HG03575 (cell line): ENCODE measurements around the gene RAB11FIP4.

Experiments used
- ATAC-seq: cut with Tn5 transposase; IDR thresholded peaks from one replicate; pipeline ENCODE4 v1.9.1; 2021; ENCODE audit not compliant: unreplicated experiment, insufficient number of reproducible peaks, low FRiP score; ENCODE audit errors: extremely low read depth

RAB11FIP4 gene

GRCh38 chr17:31401456-31402254, 10.2 kb downstream of the RAB11FIP4 start:
- no peak for ATAC-seq

GRCh38 chr17:31404028-31404949, 12.8 kb downstream of the RAB11FIP4 start:
- no peak for ATAC-seq

GRCh38 chr17:31405890-31406371, 14.5 kb downstream of the RAB11FIP4 start:
- no peak for ATAC-seq

- ATAC-seq, result no peak
These were observed 17.1 kb downstream of the RAB11FIP4 start for GRCh38 chr17:31408586-31408985.

- no peak for ATAC-seq
These were observed 20.3 kb downstream of the RAB11FIP4 start for GRCh38 chr17:31411707-31412285.

DNA sequence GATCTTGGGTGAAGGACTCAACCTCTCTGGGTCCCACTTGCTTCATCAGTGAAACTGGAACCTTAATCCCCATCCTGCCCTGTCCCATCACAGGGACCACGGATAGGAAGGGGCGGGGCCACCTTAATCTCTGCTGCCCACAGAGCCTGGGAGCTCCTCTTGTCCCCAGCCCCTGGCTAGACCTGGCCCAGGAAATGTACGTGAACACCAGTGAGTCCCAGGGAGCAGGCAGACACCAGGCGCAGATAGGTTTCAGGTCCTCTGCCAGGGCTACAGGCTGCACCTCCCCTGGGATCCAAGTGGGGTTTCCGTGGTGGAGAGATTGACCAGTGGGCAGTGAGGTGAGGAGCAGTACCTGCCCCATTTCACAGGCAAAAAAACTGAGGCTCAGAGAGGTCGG, 21.0 kb downstream of the RAB11FIP4 start:
- ATAC-seq, result no peak

DNA sequence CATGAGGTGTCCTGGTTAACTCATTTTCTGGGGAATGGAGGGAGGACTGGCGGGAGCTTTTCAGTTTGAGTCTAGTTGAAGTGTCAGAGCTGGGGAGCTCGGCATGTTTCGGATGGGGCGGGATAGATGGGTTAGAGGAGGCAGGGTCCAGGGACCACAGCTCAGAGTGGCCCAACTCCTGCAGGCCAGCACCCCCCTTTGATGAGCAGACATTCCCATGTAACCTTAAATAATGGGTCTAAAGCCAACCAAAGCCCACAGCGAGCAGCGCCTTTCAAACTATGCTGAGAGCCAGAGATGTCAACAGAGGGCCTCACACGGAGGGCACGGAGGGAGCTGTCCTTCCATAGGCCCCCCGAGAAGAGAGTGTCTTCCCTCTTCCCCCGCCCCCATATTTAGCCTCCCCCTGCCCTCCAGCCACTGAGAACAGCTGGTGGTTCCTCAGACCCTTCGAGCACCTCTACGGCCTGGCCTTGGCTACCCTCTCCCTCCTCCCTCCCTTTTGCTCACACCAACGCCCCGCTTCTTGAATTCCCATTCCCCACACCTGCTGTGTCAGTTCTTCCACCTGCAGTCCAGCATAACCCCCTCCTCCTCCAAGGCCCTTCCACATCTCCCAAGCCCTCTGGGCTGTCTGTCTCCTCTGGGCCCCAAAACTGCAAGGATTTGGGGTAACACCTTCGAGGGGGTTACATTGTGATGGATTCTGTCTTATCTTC, 21.8 kb downstream of the RAB11FIP4 start:
- ATAC-seq, result no peak

GRCh38 chr17:31413874-31414549, 22.5 kb downstream of the RAB11FIP4 start:
- no peak for ATAC-seq

DNA sequence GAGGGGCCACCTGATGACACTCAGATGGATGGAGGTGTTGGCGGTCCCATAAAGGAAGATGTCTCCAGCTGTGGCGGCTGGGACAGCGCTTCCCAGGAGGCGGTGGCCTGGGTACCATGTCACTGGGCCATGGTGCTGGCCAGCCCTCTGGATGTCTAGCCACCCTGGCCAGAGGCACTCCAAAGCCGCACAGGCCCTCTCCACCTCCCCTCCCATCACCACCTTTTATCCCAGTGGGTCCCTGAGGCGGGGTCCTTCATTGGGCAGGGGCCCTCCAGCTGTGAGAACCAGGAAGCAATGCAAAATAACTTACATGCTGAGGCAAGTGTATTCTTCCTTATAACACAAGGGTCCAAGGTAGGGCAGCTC, 23.1 kb downstream of the RAB11FIP4 start:
- no peak for ATAC-seq

GRCh38 chr17:31415004-31415454, 23.6 kb downstream of the RAB11FIP4 start:
- ATAC-seq, result no peak

GRCh38 chr17:31415640-31416502, 24.4 kb downstream of the RAB11FIP4 start:
- no peak for ATAC-seq

DNA sequence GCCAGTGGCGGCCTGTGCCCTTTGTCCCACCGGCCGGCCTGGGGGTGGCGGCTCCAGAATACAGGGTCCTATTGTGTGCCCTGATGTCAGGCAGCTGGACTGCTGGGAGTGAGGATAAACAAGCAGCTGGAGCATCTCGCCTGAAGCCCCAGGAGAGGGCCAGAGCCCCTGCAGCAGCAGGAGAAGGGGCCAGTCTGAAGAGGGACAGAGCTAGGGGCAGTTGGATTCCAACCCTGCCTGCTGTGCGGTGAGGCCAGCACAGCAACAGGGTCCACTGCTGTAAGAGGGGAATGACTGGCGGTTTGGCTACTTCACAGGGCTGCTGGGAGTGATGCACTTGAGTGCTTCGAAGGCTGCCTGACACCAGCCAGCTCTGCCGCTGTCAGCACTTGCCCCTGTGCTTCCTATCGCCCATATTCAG, 25.0 kb downstream of the RAB11FIP4 start:
- no peak for ATAC-seq

DNA sequence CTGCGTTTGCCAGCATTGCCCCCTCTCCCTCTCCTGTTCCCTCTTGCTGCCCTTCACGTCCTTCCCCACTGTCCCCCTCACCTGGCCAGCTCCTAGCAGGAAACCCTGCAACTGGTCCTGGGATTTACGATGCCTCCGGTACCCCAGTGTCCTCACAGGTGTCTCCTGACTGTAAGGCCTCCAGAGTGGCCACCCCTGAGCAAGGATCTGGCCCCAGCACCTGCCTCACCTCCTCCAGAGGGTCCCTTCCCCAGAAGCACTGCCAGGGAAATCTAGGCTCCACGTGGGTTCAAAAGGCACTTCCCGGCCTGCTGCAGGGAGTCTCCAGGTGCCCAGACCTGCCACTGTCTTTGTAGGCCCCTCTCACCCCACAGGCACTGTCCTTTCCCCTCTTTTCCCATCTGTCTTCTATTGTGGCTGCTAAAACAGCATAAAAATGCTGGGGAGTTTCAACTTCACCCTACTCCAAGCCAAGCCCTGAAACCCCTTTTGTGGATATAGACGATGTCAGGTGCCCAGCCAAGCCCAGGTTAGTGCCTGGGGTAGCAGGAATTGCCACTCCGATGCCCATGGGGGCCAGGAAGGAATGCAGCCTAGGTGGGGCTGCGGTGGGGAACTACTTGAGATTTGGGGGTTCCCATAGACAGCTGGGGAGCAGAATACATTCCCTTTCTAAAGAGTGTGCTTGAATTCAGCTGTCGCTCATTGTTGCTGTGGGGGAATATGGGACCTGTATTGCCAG, 25.7 kb downstream of the RAB11FIP4 start:
- ATAC-seq, result no peak

DNA sequence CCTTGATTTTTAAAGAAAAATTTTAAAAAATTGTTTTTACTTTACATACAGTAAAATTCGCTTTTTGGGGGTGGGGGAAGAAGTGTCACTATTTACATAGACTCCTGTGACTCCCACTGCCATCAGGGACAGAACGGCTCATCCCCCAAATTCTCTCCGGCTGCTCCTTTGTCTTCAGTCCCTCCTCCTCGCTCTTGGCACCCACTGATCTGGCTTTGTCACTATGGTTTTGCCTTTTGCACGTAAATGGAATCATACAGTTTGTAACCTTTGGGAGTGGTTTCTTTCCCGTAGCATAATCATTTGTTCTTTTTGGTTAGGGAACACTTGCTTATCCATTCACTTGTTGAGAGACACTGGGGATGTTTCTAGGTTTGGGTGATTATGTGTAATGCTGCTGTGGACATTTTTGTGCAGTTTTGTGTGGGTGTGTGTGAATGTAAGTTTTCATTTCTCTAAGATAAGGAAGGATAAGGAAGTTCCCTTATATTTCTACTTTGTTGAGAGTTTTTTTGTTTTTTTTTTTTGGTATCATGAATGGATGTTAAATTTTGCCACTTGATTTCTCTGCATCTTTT, 27.4 kb downstream of the RAB11FIP4 start:
- ATAC-seq, result no peak

DNA sequence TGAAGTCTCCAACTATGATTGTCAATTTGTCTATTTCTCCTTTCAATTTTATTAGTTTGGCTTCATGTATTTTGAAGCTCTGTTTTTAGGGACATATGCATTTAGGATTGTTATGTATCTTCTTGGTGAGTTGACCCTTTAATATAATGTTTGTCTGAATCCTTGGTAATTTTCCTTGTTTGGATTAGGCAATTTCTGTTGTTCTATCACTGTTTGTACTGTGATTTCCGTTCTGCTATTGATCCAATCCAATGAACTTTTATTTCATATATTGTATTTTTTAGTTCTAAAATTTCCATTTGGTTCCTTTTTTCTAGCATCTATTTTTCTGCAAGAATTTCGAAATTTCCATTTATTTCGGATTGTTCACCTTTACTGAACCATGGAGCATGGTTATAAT, 31.0 kb downstream of the RAB11FIP4 start:
- no peak for ATAC-seq

- ATAC-seq, result no peak
These were observed 33.4 kb downstream of the RAB11FIP4 start for GRCh38 chr17:31424944-31425281.
